NCI-H748 treated with DMSO at 0.1 percent for 48 hours (cell line): ENCODE data around the gene AOC2.
"Not testable (repeated sequence)": the region's sequence is repeated elsewhere in the genome, so short reads cannot be mapped to it uniquely, and the experiment has no call there.

Source experiments
- DNase-seq: peaks from one replicate; lab custom pipeline; 2025; lab: John Stamatoyannopoulos, UW

The AOC2 gene

GRCh38 chr17:42855048-42855596, 10.7 kb downstream of the AOC2 start:
- DNase-seq = no peak

- not testable (repeated sequence) for DNase-seq
Measured at GRCh38 chr17:42856093-42856492, 11.7 kb downstream of the AOC2 start.

- not testable (repeated sequence) for DNase-seq
Measured at GRCh38 chr17:42856516-42856915, 12.1 kb downstream of the AOC2 start.

GRCh38 chr17:42857389-42857788, 13.0 kb downstream of the AOC2 start:
- DNase-seq = no peak

GRCh38 chr17:42865638-42866094, 21.3 kb downstream of the AOC2 start:
- DNase-seq = no peak

- no peak for DNase-seq
Measured at GRCh38 chr17:42866216-42866615, 21.8 kb downstream of the AOC2 start.

GRCh38 chr17:42866631-42867575, 22.5 kb downstream of the AOC2 start:
- no peak for DNase-seq

- not testable (repeated sequence) for DNase-seq
Measured at GRCh38 chr17:42867694-42868261, 23.4 kb downstream of the AOC2 start.

GRCh38 chr17:42868338-42868737, 24.0 kb downstream of the AOC2 start:
- no peak for DNase-seq

GRCh38 chr17:42871647-42872046, 27.3 kb downstream of the AOC2 start:
- no peak for DNase-seq

GRCh38 chr17:42872251-42872965, 28.0 kb downstream of the AOC2 start:
- no peak for DNase-seq

GRCh38 chr17:42873315-42873714, 28.9 kb downstream of the AOC2 start:
- DNase-seq = no peak

- DNase-seq = not testable (repeated sequence)
Measured at GRCh38 chr17:42873932-42874695, 29.7 kb downstream of the AOC2 start.

- no peak for DNase-seq
Measured at GRCh38 chr17:42877037-42877436, 32.7 kb downstream of the AOC2 start.

- DNase-seq = no peak
Measured at GRCh38 chr17:42878123-42878880, 33.9 kb downstream of the AOC2 start.

GRCh38 chr17:42878924-42879595, 34.7 kb downstream of the AOC2 start:
- no peak for DNase-seq

- DNase-seq = no peak
Measured at GRCh38 chr17:42879596-42879985, 35.2 kb downstream of the AOC2 start.

- no peak for DNase-seq
Measured at GRCh38 chr17:42880776-42881310, 36.5 kb downstream of the AOC2 start.

- DNase-seq = not testable (repeated sequence)
Measured at GRCh38 chr17:42881706-42882105, 37.3 kb downstream of the AOC2 start.

GRCh38 chr17:42882166-42882565, 37.8 kb downstream of the AOC2 start:
- DNase-seq = no peak
